ENCODE results near the gene DNASE2. TPM values are rescaled to one million over a fixed set of nuclear protein-coding genes. Genes with fewer than 3 reads are reported as not detected.
"Not testable (repeated sequence)": the region's sequence is repeated elsewhere in the genome, so short reads cannot be mapped to it uniquely, and the experiment has no call there.

Gene DNASE2
- total RNA-seq, 1 donor from 2014 or later = 17.9 TPM

- Mint-ChIP-seq H3K9me3 (no peaks in the 10 kb centered on the region), H3K36me3 (peaks cover under 1% of the 10 kb centered on the region), H3K27me3 (no peaks in the 10 kb centered on the region), H3K4me3 (no peak overlapping the region), H3K27ac (no peak overlapping the region), H3K4me1 (ENCODE audit: unreplicated experiment) (no peaks in the 10 kb centered on the region)
- DNase-seq (ENCODE audit: extremely low spot score, unreplicated experiment) = no peak
- TF ChIP-seq CTCF (conservative IDR thresholded peaks at IDR 0.05) = no peak
Observed at GRCh38 chr19:12899891-12900518, 18.8 kb upstream of the DNASE2 start.

- Mint-ChIP-seq H3K36me3 (peaks cover 5% of the 10 kb centered on the region), H3K4me3 (no peak overlapping the region), H3K9me3 (no peaks in the 10 kb centered on the region)
Observed at GRCh38 chr19:12896460-12896859, 15.2 kb upstream of the DNASE2 start.

GRCh38 chr19:12893582-12893981 lies 12.3 kb upstream of the DNASE2 start:
- DNase-seq (ENCODE audit: extremely low spot score, unreplicated experiment) = no peak
- H3K36me3 Mint-ChIP-seq = peaks cover 5% of the 10 kb centered on the region
- H3K27ac Mint-ChIP-seq = no peak overlapping the region
- H3K27me3 Mint-ChIP-seq = no peaks in the 10 kb centered on the region
- peaks cover 9% of the 10 kb centered on the region for H3K4me1 Mint-ChIP-seq (ENCODE audit: unreplicated experiment)
- H3K4me3 Mint-ChIP-seq = peak overlapping the region; percentile 62
- TF ChIP-seq CTCF (conservative IDR thresholded peaks at IDR 0.05) = no peak
- no peaks in the 10 kb centered on the region for H3K9me3 Mint-ChIP-seq

More at GRCh38 chr19:12896460-12896859, 15.2 kb upstream of the DNASE2 start:
- H3K4me1 Mint-ChIP-seq (ENCODE audit: unreplicated experiment) = no peaks in the 10 kb centered on the region
- TF ChIP-seq CTCF (conservative IDR thresholded peaks at IDR 0.05) = no peak
- H3K27ac Mint-ChIP-seq = no peak overlapping the region
- DNase-seq (ENCODE audit: extremely low spot score, unreplicated experiment) = no peak
- H3K27me3 Mint-ChIP-seq = no peaks in the 10 kb centered on the region

- Mint-ChIP-seq H3K36me3 (peaks cover 5% of the 10 kb centered on the region), H3K4me1 (ENCODE audit: unreplicated experiment) (peaks cover 9% of the 10 kb centered on the region), H3K27me3 (peaks cover 15% of the 10 kb centered on the region), H3K4me3 (peak overlapping the region; percentile 99), H3K27ac (peak overlapping the region; percentile 92), H3K9me3 (no peaks in the 10 kb centered on the region)
- DNase-seq (ENCODE audit: extremely low spot score, unreplicated experiment) = no peak
- no peak for TF ChIP-seq CTCF (conservative IDR thresholded peaks at IDR 0.05)
Observed at GRCh38 chr19:12891553-12892021, 10.3 kb upstream of the DNASE2 start.

GRCh38 chr19:12890787-12891552 lies 9.7 kb upstream of the DNASE2 start, which contains the start of gene GCDH:
GCDH (plus strand) TSS chr19:12891160; CDS start chr19:12891305, 145 bp downstream.
- peaks cover 9% of the 10 kb centered on the region for H3K4me1 Mint-ChIP-seq (ENCODE audit: unreplicated experiment)
- DNase-seq (ENCODE audit: extremely low spot score, unreplicated experiment) = peak; percentile 94
- no peak for TF ChIP-seq CTCF (conservative IDR thresholded peaks at IDR 0.05)
- H3K27me3 Mint-ChIP-seq = peaks cover 21% of the 10 kb centered on the region
- H3K36me3 Mint-ChIP-seq = peaks cover 5% of the 10 kb centered on the region
- H3K9me3 Mint-ChIP-seq = no peaks in the 10 kb centered on the region
- peak within 1 kb of the TSS; percentile 99 for H3K4me3 Mint-ChIP-seq
- H3K27ac Mint-ChIP-seq = peak within 1 kb of the TSS; percentile 92

GRCh38 chr19:12890299-12890786 lies 9.1 kb upstream of the DNASE2 start:
- not testable (repeated sequence) for H3K9me3 Mint-ChIP-seq; H3K36me3 Mint-ChIP-seq; H3K4me1 Mint-ChIP-seq (ENCODE audit: unreplicated experiment); DNase-seq (ENCODE audit: extremely low spot score, unreplicated experiment)
- Mint-ChIP-seq H3K27ac (peak overlapping the region; percentile 92), H3K4me3 (peak overlapping the region; percentile 99), H3K27me3 (peaks cover 21% of the 10 kb centered on the region)
